Smooth muscle cell (in vitro differentiated cells): ENCODE data around the gene DCAF7. TPM values are rescaled to one million over a fixed set of nuclear protein-coding genes. Genes with fewer than 3 reads are reported as not detected.
A peak's percentile ranks its signal among the peaks of the same experiment; 100 is the strongest.

Source experiments
- DNase-seq: peaks from one replicate; lab custom pipeline; 2025; ENCODE audit not compliant: unreplicated experiment; lab: John Stamatoyannopoulos, UW
- H2AFZ ChIP-seq: fragments of 200-600 bp; sonication (generic); 2 replicates; pipeline ENCODE4 v1.6.0; 2016; ENCODE audit warnings: antibody characterized with exemption, low read depth, mild to moderate bottlenecking
- H3F3A ChIP-seq: fragments of 200-600 bp; sonication (generic); 2 replicates; pipeline ENCODE4 v1.6.0; 2017; ENCODE audit warnings: antibody characterized with exemption, low read depth
- H3K27ac ChIP-seq: fragments of 200-600 bp; sonication (generic); 2 replicates; pipeline ENCODE4 v1.5.1; 2016; ENCODE audit warnings: low read depth, mild to moderate bottlenecking
- H3K27me3 ChIP-seq: fragments of 200-600 bp; sonication (generic); 2 replicates; pipeline ENCODE4 v1.6.1; 2016; ENCODE audit warnings: low read depth, mild to moderate bottlenecking
- H3K36me3 ChIP-seq: fragments of 200-600 bp; sonication (generic); 2 replicates; pipeline ENCODE4 v1.5.1; 2016; ENCODE audit warnings: low read depth
- H3K4me1 ChIP-seq: fragments of 200-600 bp; sonication (generic); 2 replicates; pipeline ENCODE4 v1.5.1; 2016; ENCODE audit warnings: low read depth
- H3K4me2 ChIP-seq: fragments of 200-600 bp; sonication (generic); 2 replicates; pipeline ENCODE4 v1.6.0; 2016; ENCODE audit warnings: mild to moderate bottlenecking
- H3K4me3 ChIP-seq: fragments of 200-600 bp; sonication (generic); 2 replicates; pipeline ENCODE4 v1.5.1; 2016; ENCODE audit warnings: mild to moderate bottlenecking
- H3K79me2 ChIP-seq: fragments of 200-600 bp; sonication (generic); 2 replicates; pipeline ENCODE4 v1.6.0; 2016; ENCODE audit warnings: low read depth, mild to moderate bottlenecking
- H3K9ac ChIP-seq: fragments of 200-600 bp; sonication (generic); 2 replicates; pipeline ENCODE4 v1.6.0; 2016; ENCODE audit warnings: low read depth
- H3K9me3 ChIP-seq: fragments of 200-600 bp; sonication (generic); replicated peaks from 2 replicates; pipeline ENCODE4 v1.5.1; 2016; ENCODE audit warnings: low read depth
- H4K20me1 ChIP-seq: fragments of 200-600 bp; sonication (generic); 2 replicates; pipeline ENCODE4 v1.6.0; 2016; ENCODE audit warnings: low read depth
- WGBS: methylation state at CpG from one replicate; pipeline ENCODE4 v1.1.7; 2016; ENCODE audit warnings: low lambda C conversion rate; 5-methylcytosine and 5-hydroxymethylcytosine counted together
- polyA plus RNA-seq: library from polyadenylated mRNA; unstranded; fragments of >200 nt; fragmentation: Nextera tagmentation; extraction: Ambion mirVana; gene quantifications from 2 replicates; pipeline ENCODE4 v1.2.1, GENCODE V29; 2016
- total RNA-seq: library from RNA; depleted of rRNA; stranded (reverse); fragments of >200 nt; gene quantifications from 2 replicates; pipeline ENCODE4 v1.2.3, GENCODE V29; 2014
- TF ChIP-seq, protein P1 (sequence below): fragments of 200-600 bp; sonication (generic); IDR thresholded peaks from 2 replicates; pipeline ENCODE4 v1.5.1; 2017; ENCODE audit warnings: borderline replicate concordance, mild to moderate bottlenecking, antibody characterized with exemption; ENCODE audit not compliant: insufficient read depth, poor library complexity, severe bottlenecking

DCAF7 gene
- total and polyA plus RNA-seq, 2 experiments from 2014 or later: 36.8 to 50.2 TPM

DNA sequence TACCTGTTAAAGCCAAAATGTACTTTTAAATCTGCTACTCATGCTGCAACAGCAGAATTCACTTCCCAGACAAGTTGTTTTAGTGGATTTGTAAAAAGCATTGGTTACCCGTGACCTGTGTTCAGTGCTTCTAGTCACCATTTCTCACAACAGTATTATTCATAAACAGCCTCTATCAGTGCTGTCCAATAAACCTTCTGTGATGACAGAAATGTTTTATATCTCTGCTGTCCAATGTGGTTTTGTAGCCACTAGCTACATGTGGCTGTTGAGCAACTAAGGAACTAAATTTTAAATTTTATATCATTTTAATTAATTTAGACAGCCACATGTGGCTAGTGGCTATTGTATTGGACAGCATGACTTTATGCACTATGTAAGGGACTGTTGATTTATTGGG lies 84.5 kb downstream of the DCAF7 start:
- 77% methylated on average over 1 of the region's 1 CpG for WGBS
- H4K20me1 ChIP-seq: peaks cover 27% of the 10 kb centered on the region
- H3K4me1 ChIP-seq: peaks cover 12% of the 10 kb centered on the region
- H3K9me3 ChIP-seq: no peaks in the 10 kb centered on the region
- H3K36me3 ChIP-seq: no peaks in the 10 kb centered on the region
- H3K4me2 ChIP-seq: no peak overlapping the region
- H2AFZ ChIP-seq: no peak overlapping the region
- TF ChIP-seq, protein P1, sequence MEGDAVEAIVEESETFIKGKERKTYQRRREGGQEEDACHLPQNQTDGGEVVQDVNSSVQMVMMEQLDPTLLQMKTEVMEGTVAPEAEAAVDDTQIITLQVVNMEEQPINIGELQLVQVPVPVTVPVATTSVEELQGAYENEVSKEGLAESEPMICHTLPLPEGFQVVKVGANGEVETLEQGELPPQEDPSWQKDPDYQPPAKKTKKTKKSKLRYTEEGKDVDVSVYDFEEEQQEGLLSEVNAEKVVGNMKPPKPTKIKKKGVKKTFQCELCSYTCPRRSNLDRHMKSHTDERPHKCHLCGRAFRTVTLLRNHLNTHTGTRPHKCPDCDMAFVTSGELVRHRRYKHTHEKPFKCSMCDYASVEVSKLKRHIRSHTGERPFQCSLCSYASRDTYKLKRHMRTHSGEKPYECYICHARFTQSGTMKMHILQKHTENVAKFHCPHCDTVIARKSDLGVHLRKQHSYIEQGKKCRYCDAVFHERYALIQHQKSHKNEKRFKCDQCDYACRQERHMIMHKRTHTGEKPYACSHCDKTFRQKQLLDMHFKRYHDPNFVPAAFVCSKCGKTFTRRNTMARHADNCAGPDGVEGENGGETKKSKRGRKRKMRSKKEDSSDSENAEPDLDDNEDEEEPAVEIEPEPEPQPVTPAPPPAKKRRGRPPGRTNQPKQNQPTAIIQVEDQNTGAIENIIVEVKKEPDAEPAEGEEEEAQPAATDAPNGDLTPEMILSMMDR: no peak
- H3K9ac ChIP-seq: no peak overlapping the region
- H3K27me3 ChIP-seq: no peaks in the 10 kb centered on the region
- no peak for DNase-seq
- H3K4me3 ChIP-seq: no peak overlapping the region
- peaks cover 17% of the 10 kb centered on the region for H3K79me2 ChIP-seq
- peaks cover 2% of the 10 kb centered on the region for H3F3A ChIP-seq
- H3K27ac ChIP-seq: peak overlapping the region; percentile 53

DNA sequence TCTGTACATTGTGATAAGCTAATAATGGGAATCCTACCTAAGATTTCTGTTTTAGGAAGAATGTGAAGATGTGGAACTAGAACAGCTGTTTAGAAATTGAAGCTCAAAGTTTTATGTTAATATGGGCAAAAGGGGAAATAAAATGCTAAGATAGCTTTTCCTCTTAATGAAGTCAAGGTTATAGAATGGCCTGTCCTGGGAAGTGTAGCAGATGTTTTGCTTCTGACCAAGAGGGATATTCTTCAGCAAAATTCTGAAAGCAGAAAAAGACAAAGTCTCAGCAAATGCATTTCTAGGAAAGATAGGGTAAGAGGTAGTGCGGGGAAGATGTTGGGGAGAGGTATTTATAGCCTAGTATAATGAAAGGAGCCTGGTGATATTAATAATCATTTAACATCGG lies 85.0 kb downstream of the DCAF7 start:
- no peak overlapping the region for H3K4me2 ChIP-seq
- no peak overlapping the region for H3K9ac ChIP-seq
- peaks cover 12% of the 10 kb centered on the region for H3K4me1 ChIP-seq
- H3K4me3 ChIP-seq: no peak overlapping the region
- no peak overlapping the region for H3K27ac ChIP-seq
- H2AFZ ChIP-seq: no peak overlapping the region
- H3K9me3 ChIP-seq: no peaks in the 10 kb centered on the region
- H3K79me2 ChIP-seq: peaks cover 12% of the 10 kb centered on the region
- H3K36me3 ChIP-seq: no peaks in the 10 kb centered on the region
- H3K27me3 ChIP-seq: no peaks in the 10 kb centered on the region
- WGBS: 95% methylated on average over 2 of the region's 2 CpGs
- H3F3A ChIP-seq: peaks cover 2% of the 10 kb centered on the region
- H4K20me1 ChIP-seq: peaks cover 22% of the 10 kb centered on the region
- no peak for DNase-seq
- TF ChIP-seq, protein P1: no peak

DNA sequence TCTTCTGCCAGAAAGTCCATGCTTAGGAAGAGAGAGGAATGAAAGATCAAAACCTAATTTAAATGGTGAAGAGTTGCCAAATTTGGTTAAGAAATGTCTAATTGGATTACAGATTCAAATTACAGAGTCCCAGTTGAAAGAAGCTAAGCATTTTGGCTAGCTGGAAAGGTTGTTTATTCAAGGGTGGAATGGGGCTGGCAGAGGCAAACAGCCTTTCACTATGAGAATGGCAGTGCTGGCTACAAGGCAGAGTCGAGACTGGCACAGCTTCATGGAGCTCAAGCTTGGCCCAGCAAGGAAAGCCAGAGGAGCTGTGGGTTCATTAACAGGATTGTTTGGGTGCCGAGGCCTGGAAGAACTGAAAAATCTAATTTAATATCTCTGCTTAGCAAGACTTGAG lies 85.5 kb downstream of the DCAF7 start:
- H3F3A ChIP-seq: peaks cover 2% of the 10 kb centered on the region
- H3K4me2 ChIP-seq: no peak overlapping the region
- H3K9ac ChIP-seq: no peak overlapping the region
- no peaks in the 10 kb centered on the region for H3K27me3 ChIP-seq
- peaks cover 7% of the 10 kb centered on the region for H3K79me2 ChIP-seq
- H4K20me1 ChIP-seq: peaks cover 17% of the 10 kb centered on the region
- H3K9me3 ChIP-seq: no peaks in the 10 kb centered on the region
- no peak overlapping the region for H3K27ac ChIP-seq
- no peak for DNase-seq
- no peak overlapping the region for H2AFZ ChIP-seq
- no peak overlapping the region for H3K4me3 ChIP-seq
- 96% methylated on average over 2 of the region's 2 CpGs for WGBS
- no peaks in the 10 kb centered on the region for H3K36me3 ChIP-seq
- peaks cover 12% of the 10 kb centered on the region for H3K4me1 ChIP-seq
- TF ChIP-seq, protein P1: no peak

DNA sequence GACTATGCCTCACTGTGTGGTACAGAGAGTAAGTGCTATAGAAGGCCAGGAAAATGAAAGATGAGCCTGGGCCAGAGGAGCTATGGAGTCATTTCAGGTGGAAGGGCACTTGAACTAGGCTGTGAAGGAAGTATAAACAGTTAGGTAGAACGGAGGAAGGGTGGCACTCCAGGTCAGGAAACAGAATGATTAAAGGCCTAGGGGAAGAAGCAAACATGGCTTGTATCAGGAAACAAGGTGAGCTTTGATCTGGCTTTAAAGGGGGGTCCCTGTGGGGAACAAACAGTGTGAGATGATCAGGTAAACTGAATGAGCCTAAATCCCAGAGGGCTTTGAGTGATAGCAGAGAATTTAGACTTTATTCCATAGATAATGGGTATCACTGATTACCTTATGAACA lies 88.8 kb downstream of the DCAF7 start:
- Histone ChIP-seq H4K20me1 (no peaks in the 10 kb centered on the region), H3K4me2 (no peak overlapping the region), H3K27me3 (no peaks in the 10 kb centered on the region), H3K4me1 (peaks cover 5% of the 10 kb centered on the region), H2AFZ (no peak overlapping the region), H3K36me3 (no peaks in the 10 kb centered on the region), H3K9me3 (no peaks in the 10 kb centered on the region), H3K27ac (no peak overlapping the region), H3K9ac (no peak overlapping the region), H3F3A (no peaks in the 10 kb centered on the region), H3K4me3 (no peak overlapping the region), H3K79me2 (no peaks in the 10 kb centered on the region)
- 73% methylated on average over 1 of the region's 1 CpG for WGBS
- DNase-seq: no peak
- TF ChIP-seq, protein P1: no peak
